GM13977 (cell line): Measurements from ENCODE around the gene TMEM86A.

ENCODE experiments used
- DNase-seq: peaks from one replicate; pipeline ENCODE4 v3.0.0; 2012; ENCODE audit warnings: low spot score
- CTCF ChIP-seq: IDR thresholded peaks from 2 replicates; pipeline ENCODE4 v1.5.1; 2012; ENCODE audit warnings: mild to moderate bottlenecking, control low read depth; ENCODE audit not compliant: insufficient read depth; ENCODE audit errors: extremely low read depth, missing control alignments
- in situ Hi-C: fragments of 300-500 bp; cut with MboI; formaldehyde crosslinking; loops from one replicate; pipeline ENCODE4 v1.12.0; 2022; ENCODE audit warnings: low sequenced_read_pairs, low pct_unique_long_range_greater_than_20kb, mixed read lengths, inconsistent platforms; ENCODE audit not compliant: unreplicated experiment

The TMEM86A gene

GRCh38 chr11:18726040-18726439 is 27.5 kb downstream of the TMEM86A start, which contains the start of gene IGSF22:
TSS of gene IGSF22 (minus strand) at chr11:18726188. CDS start at chr11:18724236, 1,952 bp downstream.
- TF ChIP-seq CTCF, result no peak
- in situ Hi-C loops, result loop anchor here (25.0 kb wide), 1 partner anchor 189 kb away; the partner anchor contains the start of gene TSG101
- no peak for DNase-seq

- in situ Hi-C loops, result loop anchor here (25.0 kb wide), 1 partner anchor 190 kb away; the partner anchor contains the start of gene TSG101
- peak; percentile 83 for DNase-seq
- peak; percentile 86 for TF ChIP-seq CTCF
Observed at GRCh38 chr11:18727479-18728236, 29.1 kb downstream of the TMEM86A start.

DNA sequence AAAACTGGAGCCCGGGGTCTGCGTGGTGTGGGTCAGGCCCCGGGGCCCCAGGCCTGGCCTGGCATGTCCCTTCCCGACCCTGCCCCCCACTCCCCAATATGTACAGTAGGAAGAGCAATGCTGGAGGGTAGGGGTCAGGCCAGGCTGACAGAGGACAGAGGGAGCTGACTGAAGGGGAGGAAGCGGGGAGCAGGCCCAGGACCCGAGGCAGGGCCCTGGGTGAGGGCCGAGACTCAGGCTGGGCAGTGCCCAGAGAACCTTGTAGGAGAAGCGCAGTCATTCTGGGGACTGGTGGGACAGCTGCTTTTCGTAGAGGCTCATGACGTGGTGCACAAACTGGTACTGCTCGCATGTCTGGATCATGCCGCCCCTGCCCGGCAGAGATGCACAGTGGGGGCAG is 30.1 kb downstream of the TMEM86A start:
- no peak for TF ChIP-seq CTCF
- no peak for DNase-seq
- in situ Hi-C loops, result loop anchor here (25.0 kb wide), 1 partner anchor 191 kb away; the partner anchor contains the start of gene TSG101

GRCh38 chr11:18729426-18729825 is 30.8 kb downstream of the TMEM86A start:
- DNase-seq, result no peak
- TF ChIP-seq CTCF, result no peak
- in situ Hi-C loops, result loop anchor here (25.0 kb wide), 1 partner anchor 192 kb away; the partner anchor contains the start of gene TSG101

- no peak for DNase-seq
Observed at GRCh38 chr11:18730020-18730419, 31.4 kb downstream of the TMEM86A start.

GRCh38 chr11:18731441-18731840 is 32.9 kb downstream of the TMEM86A start:
- in situ Hi-C loops, result loop anchor here (25.0 kb wide), 1 partner anchor 194 kb away; the partner anchor contains the start of gene TSG101
- no peak for TF ChIP-seq CTCF
- DNase-seq, result peak; percentile 22

More at GRCh38 chr11:18730020-18730419, 31.4 kb downstream of the TMEM86A start:
- TF ChIP-seq CTCF, result no peak
- in situ Hi-C loops, result loop anchor here (25.0 kb wide), 1 partner anchor 193 kb away; the partner anchor contains the start of gene TSG101
